H9 (cell line): ENCODE measurements around the gene CBX1. TPM values are rescaled to one million over a fixed set of nuclear protein-coding genes. Genes with fewer than 3 reads are reported as not detected.

Experiments used
- DNase-seq: peaks from one replicate; pipeline ENCODE4 v3.0.0-alpha.2; 2017
- H2AFZ ChIP-seq: one replicate; pipeline ENCODE4 v1.6.1; 2013; ENCODE audit warnings: mild to moderate bottlenecking, low read length, control low read depth, moderate library complexity
- H2AK5ac ChIP-seq: 2 replicates; pipeline ENCODE4 v1.6.1; 2013; ENCODE audit warnings: low read length, control low read depth, mixed read lengths; ENCODE audit not compliant: insufficient read length
- H2BK120ac ChIP-seq: one replicate; pipeline ENCODE4 v1.6.1; 2013; ENCODE audit warnings: low read depth, mild to moderate bottlenecking, low read length, control low read depth, inconsistent platforms; ENCODE audit not compliant: poor library complexity, severe bottlenecking
- H2BK12ac ChIP-seq: 2 replicates; pipeline ENCODE4 v1.6.1; 2013; ENCODE audit warnings: low read length, control low read depth, mixed read lengths, low read depth; ENCODE audit not compliant: insufficient read length
- H2BK15ac ChIP-seq: 2 replicates; pipeline ENCODE4 v1.6.1; 2013; ENCODE audit warnings: low read depth, low read length, control low read depth
- H2BK20ac ChIP-seq: one replicate; pipeline ENCODE4 v1.6.1; 2013; ENCODE audit warnings: low read depth, mild to moderate bottlenecking, low read length, control low read depth, inconsistent platforms; ENCODE audit not compliant: poor library complexity, severe bottlenecking
- H2BK5ac ChIP-seq: 2 replicates; pipeline ENCODE4 v1.6.1; 2013; ENCODE audit warnings: low read length, control low read depth, mixed read lengths; ENCODE audit not compliant: insufficient read length
- H3K14ac ChIP-seq: 2 replicates; pipeline ENCODE4 v1.6.1; 2013; ENCODE audit warnings: low read length, control low read depth; ENCODE audit not compliant: insufficient read depth
- H3K18ac ChIP-seq: 2 replicates; pipeline ENCODE4 v1.6.1; 2013; ENCODE audit warnings: low read depth, mild to moderate bottlenecking, mixed read lengths, low read length, control low read depth; ENCODE audit not compliant: insufficient read length
- H3K23ac ChIP-seq: 2 replicates; pipeline ENCODE4 v1.6.1; 2013; ENCODE audit warnings: low read length, control low read depth, mixed read lengths, low read depth; ENCODE audit not compliant: insufficient read length
- H3K23me2 ChIP-seq: 2 replicates; pipeline ENCODE4 v1.6.1; 2013; ENCODE audit warnings: low read depth, mild to moderate bottlenecking, mixed read lengths, low read length, control low read depth; ENCODE audit not compliant: insufficient read length, poor library complexity, severe bottlenecking
- H3K27ac ChIP-seq: 2 replicates; pipeline ENCODE4 v1.5.1; 2013; ENCODE audit warnings: low read length, control low read depth, mixed read lengths, low read depth; ENCODE audit not compliant: insufficient read length
- H3K27me3 ChIP-seq: 2 replicates; pipeline ENCODE4 v1.6.1; 2013; ENCODE audit warnings: low read length, control low read depth, inconsistent platforms; ENCODE audit not compliant: insufficient read depth
- H3K4ac ChIP-seq: 2 replicates; pipeline ENCODE4 v1.6.1; 2013; ENCODE audit warnings: low read depth, mild to moderate bottlenecking, control low read depth, inconsistent platforms, low read length, moderate library complexity
- H3K4me1 ChIP-seq: 2 replicates; pipeline ENCODE4 v1.6.1; 2013; ENCODE audit warnings: low read length, control low read depth, inconsistent platforms; ENCODE audit not compliant: insufficient read depth
- H3K4me2 ChIP-seq: 2 replicates; pipeline ENCODE4 v1.6.1; 2013; ENCODE audit warnings: low read length, control low read depth, mixed read lengths; ENCODE audit not compliant: insufficient read length, insufficient read depth
- H3K56ac ChIP-seq: 2 replicates; pipeline ENCODE4 v1.6.1; 2013; ENCODE audit warnings: low read depth, mild to moderate bottlenecking, mixed read lengths, low read length, control low read depth; ENCODE audit not compliant: insufficient read length
- H3K79me1 ChIP-seq: 2 replicates; pipeline ENCODE4 v1.6.1; 2013; ENCODE audit warnings: low read depth, mild to moderate bottlenecking, moderate library complexity, low read length, control low read depth, inconsistent platforms; ENCODE audit not compliant: insufficient read depth, poor library complexity, severe bottlenecking
- H3K79me2 ChIP-seq: 2 replicates; pipeline ENCODE4 v1.6.1; 2013; ENCODE audit warnings: low read length, control low read depth, inconsistent platforms; ENCODE audit not compliant: insufficient read depth
- H3K9ac ChIP-seq: 2 replicates; pipeline ENCODE4 v1.6.1; 2013; ENCODE audit warnings: low read length, control low read depth, mixed read lengths; ENCODE audit not compliant: insufficient read length; ENCODE audit errors: extremely low read depth
- H3K9me3 ChIP-seq: one replicate; pipeline ENCODE4 v1.6.1; 2013; ENCODE audit warnings: low read depth, low read length, inconsistent platforms; ENCODE audit not compliant: control insufficient read depth
- H3T11ph ChIP-seq: one replicate; pipeline ENCODE4 v1.6.1; 2013; ENCODE audit warnings: mild to moderate bottlenecking, low read length, control low read depth, inconsistent platforms
- H4K20me1 ChIP-seq: one replicate; pipeline ENCODE4 v1.6.1; 2013; ENCODE audit not compliant: control insufficient read depth, insufficient read length, insufficient read depth
- H4K5ac ChIP-seq: 2 replicates; pipeline ENCODE4 v1.6.1; 2013; ENCODE audit warnings: low read depth, mild to moderate bottlenecking, mixed read lengths, low read length, control low read depth; ENCODE audit not compliant: insufficient read length
- H4K8ac ChIP-seq: replicated peaks from 2 replicates; pipeline ENCODE4 v1.6.1; 2013; ENCODE audit warnings: low read length, control low read depth, mixed read lengths, low read depth; ENCODE audit not compliant: insufficient read length
- H4K91ac ChIP-seq: 2 replicates; pipeline ENCODE4 v1.6.1; 2013; ENCODE audit warnings: low read depth, mild to moderate bottlenecking, moderate library complexity, mixed read lengths, low read length, control low read depth; ENCODE audit not compliant: insufficient read length
- H3K27ac Mint-ChIP-seq, 3 experiments: 2 replicates in 2 of 3; 3 replicates in 1 of 3; pipeline ENCODE4 v1.8.0; 2020 to 2021; ENCODE audit warnings: mixed read lengths in 3 of 3, mild to moderate bottlenecking in 1 of 3, moderate library complexity in 1 of 3
- H3K27me3 Mint-ChIP-seq: 2 replicates; pipeline ENCODE4 v1.8.0; 2021; ENCODE audit warnings: low read depth, mild to moderate bottlenecking, moderate library complexity, mixed read lengths
- H3K36me3 Mint-ChIP-seq, 3 experiments: 2 replicates in 2 of 3; 3 replicates in 1 of 3; pipeline ENCODE4 v1.8.0; 2020 to 2021; ENCODE audit warnings: low read depth in 3 of 3, mixed read lengths in 3 of 3; ENCODE audit not compliant: insufficient read depth in 1 of 3
- H3K4me1 Mint-ChIP-seq, 2 experiments: 2 replicates each; pipeline ENCODE4 v1.8.0; 2020; ENCODE audit warnings: mixed read lengths in 2 of 2
- H3K4me3 Mint-ChIP-seq, 2 experiments: 2 replicates in 1 of 2; 3 replicates in 1 of 2; pipeline ENCODE4 v1.8.0; 2020 to 2021; ENCODE audit warnings: mild to moderate bottlenecking in 2 of 2, mixed read lengths in 2 of 2, moderate library complexity in 1 of 2
- H3K9me3 Mint-ChIP-seq, 2 experiments: 2 replicates in 1 of 2; 3 replicates in 1 of 2; pipeline ENCODE4 v1.8.0; 2020; ENCODE audit warnings: mild to moderate bottlenecking in 2 of 2, mixed read lengths in 2 of 2, moderate library complexity in 1 of 2
- CTCF ChIP-seq: fragments of 200-600 bp; sonication (generic); conservative IDR thresholded peaks from 3 replicates; pipeline ENCODE4 v1.8.0; 2021; ENCODE audit warnings: antibody characterized with exemption, mild to moderate bottlenecking
- WGBS: extraction: QIAGEN DNeasy Blood & Tissue Kit; methylation state at CpG from one replicate; pipeline ENCODE4 v1.1.7; 2013; ENCODE audit warnings: missing lambda C conversion rate, low lambda C conversion rate, mixed read lengths; ENCODE audit not compliant: insufficient read length; ENCODE audit errors: extremely low coverage; 5-methylcytosine and 5-hydroxymethylcytosine counted together
- total RNA-seq: library from RNA; stranded (reverse); gene quantifications from 2 replicates; pipeline ENCODE4 v1.2.1, GENCODE V29; 2021

CBX1 gene
- total RNA-seq, 1 experiment from 2014 or later: 155 TPM

DNA sequence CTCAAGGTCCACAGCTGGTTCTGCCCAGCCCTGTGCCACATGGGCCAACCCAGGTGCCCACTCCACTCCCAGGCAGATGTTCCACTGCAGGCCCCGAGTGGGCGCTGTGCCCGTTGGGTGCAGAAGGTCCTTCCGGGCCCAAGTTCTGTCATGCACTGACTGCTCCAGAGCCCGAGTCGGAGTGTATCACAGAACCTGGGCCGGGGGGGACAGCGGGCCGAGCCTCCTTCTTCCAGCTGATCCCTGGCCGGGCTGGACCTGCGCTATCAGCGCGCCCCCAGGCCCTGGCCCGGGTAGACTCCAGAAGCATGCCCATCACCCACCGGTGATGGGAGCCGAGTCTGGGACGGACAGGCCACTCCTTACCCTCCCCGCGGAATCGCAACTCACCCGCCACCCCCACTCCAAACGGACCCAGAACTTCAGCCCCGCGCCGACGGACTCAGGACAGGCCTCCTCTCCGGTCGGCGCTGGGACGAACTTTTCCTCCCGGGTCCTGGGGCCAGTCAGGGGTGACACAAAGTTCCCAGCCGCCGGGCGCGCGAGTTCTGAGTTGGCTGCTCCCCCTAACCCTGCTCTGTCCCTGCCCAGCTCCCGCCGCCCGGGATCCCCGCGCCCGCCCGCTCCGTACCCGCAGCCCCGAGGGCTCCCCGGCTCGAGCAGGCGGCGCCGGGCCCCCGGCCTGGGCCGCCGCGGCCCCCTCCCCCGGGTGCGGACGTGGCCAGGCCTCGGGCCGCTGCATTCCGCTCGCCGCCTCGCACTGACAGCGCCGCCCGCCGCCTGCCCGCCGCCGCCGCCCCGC, 64.0 kb downstream of the CBX1 start, which contains the start of gene COPZ2:
COPZ2 (minus strand) TSS at position 762 of the 802 bp plus-strand sequence; CDS start at position 742, 20 bp downstream.
- peak; percentile 69 for DNase-seq
- H3K23ac ChIP-seq: no peak within 1 kb of the TSS
- peaks cover 60% of the 10 kb centered on the region for H3K27me3 Mint-ChIP-seq
- H2BK15ac ChIP-seq: no peak within 1 kb of the TSS
- H3T11ph ChIP-seq: no peak within 1 kb of the TSS
- H3K56ac ChIP-seq: no peak within 1 kb of the TSS
- no peak within 1 kb of the TSS for H2BK12ac ChIP-seq
- peak; percentile 63 for TF ChIP-seq CTCF
- no peak within 1 kb of the TSS for H3K4ac ChIP-seq
- no peaks in the 10 kb centered on the region for H3K79me2 ChIP-seq
- peaks cover 5 to 9% of the 10 kb centered on the region in 2 experiments for H3K4me1 Mint-ChIP-seq
- no peaks in the 10 kb centered on the region for H3K79me1 ChIP-seq
- H2AFZ ChIP-seq: no peak within 1 kb of the TSS
- H3K9ac ChIP-seq: no peak within 1 kb of the TSS
- H3K27ac ChIP-seq: no peak within 1 kb of the TSS
- H3K18ac ChIP-seq: no peak within 1 kb of the TSS
- no peak within 1 kb of the TSS for H4K91ac ChIP-seq
- no peak within 1 kb of the TSS for H2BK120ac ChIP-seq
- H4K8ac ChIP-seq: no peak within 1 kb of the TSS
- H4K5ac ChIP-seq: no peak within 1 kb of the TSS
- H3K14ac ChIP-seq: no peak within 1 kb of the TSS; the same call in 1 of the 2 replicates
- H2AK5ac ChIP-seq: no peak within 1 kb of the TSS
- no peaks in the 10 kb centered on the region for H3K9me3 ChIP-seq
- H3K4me2 ChIP-seq: peak within 1 kb of the TSS; percentile 46
- H3K23me2 ChIP-seq: peaks cover 5% of the 10 kb centered on the region
- no peak within 1 kb of the TSS for H2BK5ac ChIP-seq
- no peaks in the 10 kb centered on the region; a peak in 1 of 7 replicates for H3K36me3 Mint-ChIP-seq
- H3K27ac Mint-ChIP-seq: no peak within 1 kb of the TSS; a peak in 1 of 7 replicates
- H3K4me1 ChIP-seq: no peaks in the 10 kb centered on the region; the same call in 1 of the 2 replicates
- H4K20me1 ChIP-seq: no peaks in the 10 kb centered on the region
- no CpG with 5 or more reads among the region's 73 CpGs for WGBS
- H3K4me3 Mint-ChIP-seq: peak within 1 kb of the TSS; percentile 69 to 84
- H3K27me3 ChIP-seq: no peaks in the 10 kb centered on the region; the same call in 1 of the 2 replicates
- no peaks in the 10 kb centered on the region for H3K9me3 Mint-ChIP-seq
- H2BK20ac ChIP-seq: no peak within 1 kb of the TSS
